Thyroid gland (tissue), 4 donors: ENCODE measurements around the gene LRRC47.

Experiments used
- POLR2A ChIP-seq, 2 donors: fragments of 450-650 bp; IDR thresholded peaks; one replicate each; pipeline ENCODE4 v1.6.1; 2017; ENCODE audit warnings: antibody characterized with exemption in 2 of 2, mild to moderate bottlenecking in 2 of 2, moderate library complexity in 1 of 2
- TF ChIP-seq, protein P1 (sequence below), 6 experiments: fragments of 200-600 bp in 3 of 6; fragments of 450-650 bp in 3 of 6; sonication (generic) in 3 of 6; IDR thresholded peaks; one replicate each; pipeline ENCODE4 v1.5.1; 2016 to 2019; ENCODE audit warnings: antibody characterized with exemption in 6 of 6, mild to moderate bottlenecking in 2 of 6, inconsistent platforms in 1 of 6, moderate library complexity in 1 of 6

DNA sequence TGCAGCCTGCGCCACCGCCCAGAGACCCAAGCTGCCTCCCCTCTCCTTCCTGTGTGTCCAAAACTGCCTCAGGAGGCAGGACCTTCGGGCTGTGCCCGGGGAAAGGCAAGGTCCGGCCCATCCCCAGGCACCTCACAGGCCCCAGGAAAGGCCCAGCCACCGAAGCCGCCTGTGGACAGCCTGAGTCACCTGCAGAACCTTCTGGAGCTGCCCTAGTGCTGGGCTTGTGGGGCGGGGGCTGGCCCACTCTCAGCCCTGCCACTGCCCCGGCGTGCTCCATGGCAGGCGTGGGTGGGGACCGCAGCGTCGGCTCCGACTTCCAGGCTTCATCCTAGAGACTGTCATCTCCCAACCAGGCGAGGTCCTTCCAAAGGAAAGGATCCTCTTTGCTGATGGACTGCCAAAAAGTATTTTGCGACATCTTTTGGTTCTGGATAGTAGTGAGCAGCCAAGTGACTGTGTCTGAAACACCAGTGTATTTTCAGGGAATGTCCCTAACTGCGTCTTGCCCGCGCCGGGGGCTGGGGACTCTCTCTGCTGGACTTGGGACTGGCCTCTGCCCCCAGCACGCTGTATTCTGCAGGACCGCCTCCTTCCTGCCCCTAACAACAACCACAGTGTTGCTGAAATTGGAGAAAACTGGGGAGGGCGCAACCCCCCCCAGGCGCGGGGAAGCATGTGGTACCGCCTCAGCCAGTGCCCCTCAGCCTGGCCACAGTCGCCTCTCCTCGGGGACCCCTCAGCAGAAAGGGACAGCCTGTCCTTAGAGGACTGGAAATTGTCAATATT is 63.0 kb downstream of the LRRC47 start:
- TF ChIP-seq, protein P1, sequence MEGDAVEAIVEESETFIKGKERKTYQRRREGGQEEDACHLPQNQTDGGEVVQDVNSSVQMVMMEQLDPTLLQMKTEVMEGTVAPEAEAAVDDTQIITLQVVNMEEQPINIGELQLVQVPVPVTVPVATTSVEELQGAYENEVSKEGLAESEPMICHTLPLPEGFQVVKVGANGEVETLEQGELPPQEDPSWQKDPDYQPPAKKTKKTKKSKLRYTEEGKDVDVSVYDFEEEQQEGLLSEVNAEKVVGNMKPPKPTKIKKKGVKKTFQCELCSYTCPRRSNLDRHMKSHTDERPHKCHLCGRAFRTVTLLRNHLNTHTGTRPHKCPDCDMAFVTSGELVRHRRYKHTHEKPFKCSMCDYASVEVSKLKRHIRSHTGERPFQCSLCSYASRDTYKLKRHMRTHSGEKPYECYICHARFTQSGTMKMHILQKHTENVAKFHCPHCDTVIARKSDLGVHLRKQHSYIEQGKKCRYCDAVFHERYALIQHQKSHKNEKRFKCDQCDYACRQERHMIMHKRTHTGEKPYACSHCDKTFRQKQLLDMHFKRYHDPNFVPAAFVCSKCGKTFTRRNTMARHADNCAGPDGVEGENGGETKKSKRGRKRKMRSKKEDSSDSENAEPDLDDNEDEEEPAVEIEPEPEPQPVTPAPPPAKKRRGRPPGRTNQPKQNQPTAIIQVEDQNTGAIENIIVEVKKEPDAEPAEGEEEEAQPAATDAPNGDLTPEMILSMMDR (IDR thresholded peaks at IDR 0.05) = no peak
- no peak for TF ChIP-seq POLR2A (IDR thresholded peaks at IDR 0.05)
